A549 (cell line): ENCODE data around the gene ENTPD2.

Source experiments
- CEBPB ChIP-seq, 2 experiments: fragments of >200 bp in 1 of 2; sonication (Bioruptor Twin) in 1 of 2; formaldehyde crosslinking in 1 of 2; IDR thresholded peaks; 2 replicates each; pipeline ENCODE4 v1.6.1; 2012 to 2016
- CTCF ChIP-seq: fragments of >200 bp; sonication (Bioruptor Twin); formaldehyde crosslinking; IDR thresholded peaks from 3 replicates; pipeline ENCODE4 v1.5.1; 2016
- HDAC2 ChIP-seq: fragments of 200-600 bp; sonication (generic); IDR thresholded peaks from 2 replicates; pipeline ENCODE4 v1.6.1; 2016
- KDM1A ChIP-seq: fragments of 200-600 bp; sonication (generic); IDR thresholded peaks from 2 replicates; pipeline ENCODE4 v1.6.1; 2016; ENCODE audit warnings: low read depth, mild to moderate bottlenecking
- POLR2A ChIP-seq: IDR thresholded peaks from 2 replicates; pipeline ENCODE4 v1.6.1; 2012; ENCODE audit warnings: mild to moderate bottlenecking, low read length

GRCh38 chr9:137097761-137098462 is 44.1 kb upstream of the ENTPD2 start:
- TF ChIP-seq CTCF = no peak
- TF ChIP-seq HDAC2 = no peak
- TF ChIP-seq POLR2A = no peak
- no peak for TF ChIP-seq KDM1A
- TF ChIP-seq CEBPB (IDR thresholded peaks at IDR 0.05) = no peak
